ENCODE results near the gene FRA10AC1. TPM values are rescaled to one million over a fixed set of nuclear protein-coding genes. Genes with fewer than 3 reads are reported as not detected.

The FRA10AC1 gene
- total RNA-seq, 6 experiments from 2014 or later: 4.2 to 9.4 (median 6.6) TPM

DNA sequence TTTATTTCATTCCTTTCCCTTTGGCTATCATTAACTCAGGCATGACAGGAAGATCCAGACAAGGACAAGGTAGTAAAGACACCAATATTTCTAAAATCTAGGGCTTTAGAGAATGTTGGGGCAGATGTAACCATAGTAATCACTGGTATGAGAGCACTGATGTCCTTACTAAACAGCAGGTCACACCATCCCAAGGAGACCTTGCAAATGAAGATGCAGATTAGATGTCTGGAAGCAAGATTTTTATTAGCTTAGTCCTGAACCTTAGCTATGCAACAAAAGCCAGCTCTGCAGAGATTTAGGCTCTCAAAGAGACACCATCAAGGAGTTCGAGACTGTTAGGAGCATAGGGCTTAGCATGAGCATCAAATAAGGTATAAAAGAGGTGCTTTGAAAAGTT, 23.6 kb upstream of the FRA10AC1 start:
- H3K4me3 ChIP-seq: no peak overlapping the region
- no peak overlapping the region for H3K27ac ChIP-seq
- no peak for TF ChIP-seq POLR2A (IDR thresholded peaks at IDR 0.05)
- TF ChIP-seq, protein P1, sequence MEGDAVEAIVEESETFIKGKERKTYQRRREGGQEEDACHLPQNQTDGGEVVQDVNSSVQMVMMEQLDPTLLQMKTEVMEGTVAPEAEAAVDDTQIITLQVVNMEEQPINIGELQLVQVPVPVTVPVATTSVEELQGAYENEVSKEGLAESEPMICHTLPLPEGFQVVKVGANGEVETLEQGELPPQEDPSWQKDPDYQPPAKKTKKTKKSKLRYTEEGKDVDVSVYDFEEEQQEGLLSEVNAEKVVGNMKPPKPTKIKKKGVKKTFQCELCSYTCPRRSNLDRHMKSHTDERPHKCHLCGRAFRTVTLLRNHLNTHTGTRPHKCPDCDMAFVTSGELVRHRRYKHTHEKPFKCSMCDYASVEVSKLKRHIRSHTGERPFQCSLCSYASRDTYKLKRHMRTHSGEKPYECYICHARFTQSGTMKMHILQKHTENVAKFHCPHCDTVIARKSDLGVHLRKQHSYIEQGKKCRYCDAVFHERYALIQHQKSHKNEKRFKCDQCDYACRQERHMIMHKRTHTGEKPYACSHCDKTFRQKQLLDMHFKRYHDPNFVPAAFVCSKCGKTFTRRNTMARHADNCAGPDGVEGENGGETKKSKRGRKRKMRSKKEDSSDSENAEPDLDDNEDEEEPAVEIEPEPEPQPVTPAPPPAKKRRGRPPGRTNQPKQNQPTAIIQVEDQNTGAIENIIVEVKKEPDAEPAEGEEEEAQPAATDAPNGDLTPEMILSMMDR (IDR thresholded peaks at IDR 0.05): no peak
- intact Hi-C loops (cut with DNase I): no loop called here
- H3K27me3 ChIP-seq: no peaks in the 10 kb centered on the region
- DNase-seq: no peak
- 36% methylated on average over 1 of the region's 1 CpG for WGBS (ENCODE audit: insufficient coverage, low coverage, low lambda C conversion rate, missing lambda C conversion rate)
- H3K9me3 ChIP-seq: no peaks in the 10 kb centered on the region
- ATAC-seq: no peak
- no peaks in the 10 kb centered on the region for H3K4me1 ChIP-seq
- no peaks in the 10 kb centered on the region for H3K36me3 ChIP-seq

DNA sequence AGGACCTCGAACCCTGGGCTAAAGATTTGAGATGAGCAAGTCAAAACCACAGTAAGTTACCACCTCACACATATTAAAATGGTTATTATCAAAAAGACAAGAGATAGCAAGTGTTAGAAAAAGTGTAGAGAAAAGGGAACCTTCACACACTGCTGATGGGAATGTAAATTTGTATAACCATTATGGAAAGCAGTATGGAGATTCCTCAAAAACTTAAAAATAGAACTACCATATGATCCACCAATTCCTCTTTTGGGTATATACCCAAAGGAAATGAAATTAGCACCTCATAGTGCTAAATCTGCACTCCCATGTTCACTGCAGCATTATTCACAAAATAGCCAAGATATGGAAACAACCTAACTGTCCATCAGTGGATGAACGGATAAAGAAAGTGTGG, 20.8 kb upstream of the FRA10AC1 start:
- intact Hi-C loops (cut with DNase I): no loop called here
- ATAC-seq: no peak

DNA sequence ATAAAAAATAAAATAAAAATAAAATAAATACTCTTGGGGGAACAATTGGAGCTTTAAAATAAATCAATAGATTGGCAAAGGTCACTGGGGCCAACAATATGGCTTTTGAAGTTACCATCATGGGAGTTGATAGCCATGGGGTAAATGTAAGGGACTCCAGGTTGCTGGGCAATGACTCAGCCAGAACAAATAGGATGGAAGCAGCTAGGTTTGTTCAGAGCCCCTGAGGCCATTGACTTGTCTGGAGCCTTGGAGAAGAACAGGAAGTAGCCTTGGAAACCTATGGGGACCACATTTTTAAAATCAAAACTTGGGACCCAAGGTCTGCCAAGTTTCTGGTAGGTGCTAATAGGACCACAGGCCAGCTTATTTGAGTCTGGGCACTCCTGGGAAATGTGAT, 20.2 kb upstream of the FRA10AC1 start:
- intact Hi-C loops (cut with DNase I): no loop called here
- H3K36me3 ChIP-seq: no peaks in the 10 kb centered on the region
- no peaks in the 10 kb centered on the region for H3K4me1 ChIP-seq
- no peaks in the 10 kb centered on the region for H3K9me3 ChIP-seq
- ATAC-seq: no peak
- H3K27me3 ChIP-seq: no peaks in the 10 kb centered on the region
- no peak overlapping the region for H3K4me3 ChIP-seq
- DNase-seq: no peak
- no peak for TF ChIP-seq POLR2A (IDR thresholded peaks at IDR 0.05)
- TF ChIP-seq, protein P1 (IDR thresholded peaks at IDR 0.05): no peak
- H3K27ac ChIP-seq: no peak overlapping the region

More for the DNA sequence above, 20.8 kb upstream of the FRA10AC1 start:
- Histone ChIP-seq H3K27ac (no peak overlapping the region), H3K4me1 (no peaks in the 10 kb centered on the region), H3K36me3 (no peaks in the 10 kb centered on the region), H3K4me3 (no peak overlapping the region), H3K9me3 (no peaks in the 10 kb centered on the region), H3K27me3 (no peaks in the 10 kb centered on the region)
- DNase-seq: no peak
- TF ChIP-seq, protein P1 (IDR thresholded peaks at IDR 0.05): no peak
- TF ChIP-seq POLR2A (IDR thresholded peaks at IDR 0.05): no peak
- WGBS (ENCODE audit: insufficient coverage, low coverage, low lambda C conversion rate, missing lambda C conversion rate): 54% methylated on average over 1 of the region's 2 CpGs

DNA sequence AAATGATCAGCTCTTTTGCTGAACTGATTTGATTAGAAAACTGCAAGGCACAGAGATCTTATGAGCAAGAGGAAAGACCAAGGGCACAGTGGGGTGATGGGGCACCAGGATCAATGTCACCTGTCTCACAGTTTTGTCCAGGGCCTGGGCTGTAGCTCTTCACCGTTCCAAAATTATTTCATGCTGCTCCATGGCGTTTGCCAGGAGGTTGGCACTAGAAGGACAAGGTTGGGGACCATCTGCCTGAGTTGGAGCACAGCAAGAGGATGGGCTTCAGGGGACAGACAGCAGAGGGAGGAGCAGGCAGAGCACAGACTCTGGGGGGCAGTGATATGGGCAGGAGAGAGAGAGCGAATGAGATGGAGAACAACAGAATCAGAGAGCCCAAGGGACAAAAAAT, 17.5 kb upstream of the FRA10AC1 start:
- intact Hi-C loops (cut with DNase I): no loop called here
- no peaks in the 10 kb centered on the region for H3K9me3 ChIP-seq
- no peak for DNase-seq
- H3K4me3 ChIP-seq: no peak overlapping the region
- no peak overlapping the region for H3K27ac ChIP-seq
- ATAC-seq: no peak
- no peaks in the 10 kb centered on the region for H3K36me3 ChIP-seq
- WGBS (ENCODE audit: insufficient coverage, low coverage, low lambda C conversion rate, missing lambda C conversion rate): 43% methylated on average over 2 of the region's 3 CpGs
- no peaks in the 10 kb centered on the region for H3K4me1 ChIP-seq
- TF ChIP-seq, protein P1 (IDR thresholded peaks at IDR 0.05): no peak
- TF ChIP-seq POLR2A (IDR thresholded peaks at IDR 0.05): no peak
- H3K27me3 ChIP-seq: no peaks in the 10 kb centered on the region

All from right lobe of liver (tissue), 6 donors.